COR-L47 (cell line): ENCODE data around the gene PRSS36.
"Not testable (repeated sequence)": the region's sequence is repeated elsewhere in the genome, so short reads cannot be mapped to it uniquely, and the experiment has no call there.

Experiments
- DNase-seq: peaks from one replicate; lab custom pipeline; 2025; lab: John Stamatoyannopoulos, UW

PRSS36 gene

DNA sequence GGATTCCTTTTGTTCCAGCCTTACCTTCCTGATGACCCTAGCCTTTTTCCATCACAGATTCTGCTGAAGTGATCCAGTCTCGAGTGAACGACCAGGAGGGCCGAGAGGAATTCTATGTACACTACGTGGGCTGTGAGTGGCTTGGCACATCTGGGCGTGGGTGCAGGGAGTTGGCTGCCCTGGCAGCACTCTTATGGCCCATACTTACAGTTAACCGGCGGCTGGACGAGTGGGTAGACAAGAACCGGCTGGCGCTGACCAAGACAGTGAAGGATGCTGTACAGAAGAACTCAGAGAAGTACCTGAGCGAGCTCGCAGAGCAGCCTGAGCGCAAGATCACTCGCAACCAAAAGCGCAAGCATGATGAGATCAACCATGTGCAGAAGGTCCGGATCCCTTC is 29.7 kb downstream of the PRSS36 start:
- no peak for DNase-seq

DNA sequence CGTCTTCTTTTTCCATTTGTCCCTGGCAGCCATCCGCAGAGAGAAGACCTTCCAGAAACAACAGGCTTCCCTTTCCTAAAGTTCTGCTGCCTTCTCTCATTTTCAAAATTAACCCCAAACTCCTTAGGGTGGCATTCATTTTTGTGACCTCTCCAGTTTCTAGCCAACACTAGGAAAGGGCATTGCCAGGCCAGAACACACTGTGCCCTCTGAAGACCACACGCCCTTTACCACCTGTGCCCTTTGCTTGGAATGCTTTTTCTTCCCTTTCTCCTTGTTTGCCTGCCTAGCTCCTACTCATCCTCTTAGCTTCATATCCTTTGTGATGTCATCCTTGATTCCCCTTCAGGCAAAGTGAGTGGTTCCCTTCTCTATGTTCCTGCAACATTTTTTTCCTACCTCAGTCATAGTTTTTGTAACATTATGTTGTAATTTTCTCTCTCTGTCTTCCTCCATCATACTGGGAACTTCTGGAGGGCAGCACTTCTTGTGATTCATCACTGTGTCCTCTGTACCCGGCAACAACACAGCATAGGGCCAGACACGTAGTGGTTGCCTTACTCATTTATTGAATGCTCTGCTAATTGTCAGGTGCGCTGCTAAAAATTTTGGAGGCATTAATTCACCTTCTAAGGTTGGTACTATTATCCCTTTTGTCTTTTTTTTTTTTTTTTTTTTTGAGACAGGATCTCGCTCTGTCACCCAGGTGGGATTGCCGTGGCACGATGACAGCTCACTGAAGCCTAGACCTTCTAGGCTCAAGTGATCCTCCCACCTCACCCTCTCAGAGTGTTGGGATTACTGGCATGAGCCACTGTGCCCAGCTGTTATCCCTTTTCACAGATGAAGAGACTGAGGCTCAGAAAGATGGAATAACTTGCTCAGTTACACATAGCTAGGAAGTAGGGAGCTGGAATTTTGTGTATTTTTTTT is 31.4 kb downstream of the PRSS36 start:
- no peak for DNase-seq

DNA sequence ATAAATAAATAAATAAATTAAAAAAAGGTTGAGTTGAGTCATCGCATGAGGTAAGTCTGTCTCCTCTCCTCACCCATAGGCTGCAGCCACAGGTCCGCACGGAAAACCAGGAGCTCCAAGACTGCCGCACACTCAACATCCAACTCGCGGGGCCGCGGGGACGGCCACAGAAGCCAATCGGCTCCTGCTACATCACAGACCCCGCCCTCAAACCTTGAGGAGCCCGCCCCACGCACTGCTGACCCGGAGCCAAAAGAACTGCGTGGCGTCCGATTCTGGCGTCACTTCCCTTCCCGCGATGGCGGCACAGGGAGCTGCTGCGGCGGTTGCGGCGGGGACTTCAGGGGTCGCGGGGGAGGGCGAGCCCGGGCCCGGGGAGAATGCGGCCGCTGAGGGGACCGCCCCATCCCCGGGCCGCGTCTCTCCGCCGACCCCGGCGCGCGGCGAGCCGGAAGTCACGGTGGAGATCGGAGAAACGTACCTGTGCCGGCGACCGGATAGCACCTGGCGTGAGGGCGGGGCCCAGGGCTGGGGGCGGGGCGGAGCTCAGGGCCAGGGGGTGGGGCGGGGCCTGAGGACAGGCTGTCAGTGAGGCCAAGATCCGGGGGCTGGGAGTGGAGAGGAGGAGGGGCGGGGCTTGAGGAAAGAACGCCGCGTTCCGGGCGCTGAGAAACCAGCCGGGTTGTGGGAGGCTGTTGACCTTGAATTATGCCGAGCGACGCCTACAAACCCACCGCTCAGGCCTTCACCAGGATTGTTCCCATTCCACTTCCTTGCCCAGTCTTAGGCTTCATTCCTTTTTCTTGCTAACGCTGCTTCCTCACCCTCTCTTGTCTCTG is 32.3 kb downstream of the PRSS36 start, which contains the start of gene KAT8:
Gene KAT8 (plus strand): TSS at position 281 of the 839 bp plus-strand sequence. CDS start 18 bp downstream, at position 299.
- peak; percentile 99 for DNase-seq

DNA sequence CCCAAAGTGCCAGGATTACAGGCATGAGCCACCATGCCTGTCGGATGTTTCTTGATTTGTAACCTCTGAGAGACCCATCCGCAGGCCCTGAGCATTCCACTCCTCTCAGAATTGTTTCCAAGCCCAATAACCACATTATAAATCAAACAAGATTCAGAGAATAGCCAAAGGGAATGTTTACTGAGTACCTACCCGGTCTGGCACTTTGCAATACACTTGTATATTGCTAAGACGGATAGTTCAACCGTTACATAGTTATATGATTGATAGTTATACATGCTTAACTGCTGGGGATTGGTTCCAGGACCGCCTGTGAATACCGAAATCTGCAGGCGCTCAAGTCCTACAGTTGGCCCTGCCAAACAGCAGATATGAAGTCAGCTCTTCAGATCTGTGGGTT is 35.4 kb downstream of the PRSS36 start:
- DNase-seq, result no peak

DNA sequence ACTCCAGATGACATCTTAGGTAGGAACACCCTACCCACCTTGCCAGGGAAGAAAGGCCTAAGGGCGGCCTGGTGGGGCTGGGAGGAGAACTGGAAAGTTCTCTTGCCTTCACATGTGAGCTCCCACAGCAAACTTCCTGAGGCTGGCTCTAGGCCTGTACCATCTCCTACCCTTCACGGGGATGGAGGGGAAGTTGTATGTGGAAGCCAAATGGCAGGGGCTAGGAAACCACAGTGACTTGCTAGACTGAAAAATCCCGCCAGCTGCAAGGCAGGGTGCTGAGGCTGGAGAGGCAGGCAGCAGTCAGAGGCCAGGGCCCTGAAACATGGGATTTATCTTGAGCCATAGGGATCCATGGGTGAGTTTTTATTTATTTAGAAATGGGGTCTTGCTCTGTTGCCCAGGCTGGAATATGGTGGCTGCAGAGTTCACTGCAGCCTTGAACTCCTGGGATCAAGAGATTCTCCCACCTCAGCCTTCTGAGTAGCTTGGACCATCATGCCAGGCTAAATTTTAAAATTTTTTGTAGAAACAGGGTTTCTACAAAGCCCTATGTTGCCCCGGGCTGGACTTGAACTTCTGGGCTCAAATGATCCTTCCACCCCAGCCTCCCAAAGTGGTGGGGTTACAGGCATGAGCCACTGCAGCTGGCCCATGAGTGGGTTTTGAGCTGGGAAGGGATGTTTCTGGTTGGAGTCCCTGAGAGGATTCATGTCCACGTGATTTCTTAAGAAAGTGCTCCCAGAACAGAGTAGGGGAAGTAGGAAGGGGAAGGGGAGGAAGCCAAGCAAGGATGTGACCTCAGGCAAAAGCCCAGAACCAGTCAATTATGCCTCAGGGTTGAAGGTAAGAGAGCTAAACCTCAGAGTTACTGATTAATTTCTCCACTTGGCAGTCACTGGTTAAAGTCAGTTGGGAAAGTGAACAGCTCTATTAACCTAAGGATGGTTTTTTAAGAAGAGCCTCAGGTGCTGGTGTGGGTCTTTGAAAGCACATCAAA is 36.4 kb downstream of the PRSS36 start:
- no peak for DNase-seq

DNA sequence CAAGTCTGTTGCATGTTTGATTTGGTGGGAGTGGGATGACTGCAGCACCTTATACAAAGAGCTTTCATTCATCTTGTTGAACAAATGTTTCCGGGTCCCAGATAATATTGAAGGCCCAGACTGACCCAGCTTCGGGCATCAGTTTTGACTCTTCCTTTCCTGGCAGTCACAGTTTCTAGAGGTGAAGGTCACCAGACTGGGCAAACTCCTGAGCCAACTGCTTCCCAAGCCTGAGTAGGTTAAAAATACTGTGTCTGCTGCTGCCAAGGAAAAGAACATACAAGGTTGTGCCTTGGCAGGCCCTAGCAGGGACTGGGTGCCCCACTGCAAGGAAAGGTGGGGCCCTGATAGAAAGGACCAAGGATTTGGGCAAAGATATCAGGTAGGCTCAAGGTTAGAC is 37.2 kb downstream of the PRSS36 start:
- no peak for DNase-seq

DNA sequence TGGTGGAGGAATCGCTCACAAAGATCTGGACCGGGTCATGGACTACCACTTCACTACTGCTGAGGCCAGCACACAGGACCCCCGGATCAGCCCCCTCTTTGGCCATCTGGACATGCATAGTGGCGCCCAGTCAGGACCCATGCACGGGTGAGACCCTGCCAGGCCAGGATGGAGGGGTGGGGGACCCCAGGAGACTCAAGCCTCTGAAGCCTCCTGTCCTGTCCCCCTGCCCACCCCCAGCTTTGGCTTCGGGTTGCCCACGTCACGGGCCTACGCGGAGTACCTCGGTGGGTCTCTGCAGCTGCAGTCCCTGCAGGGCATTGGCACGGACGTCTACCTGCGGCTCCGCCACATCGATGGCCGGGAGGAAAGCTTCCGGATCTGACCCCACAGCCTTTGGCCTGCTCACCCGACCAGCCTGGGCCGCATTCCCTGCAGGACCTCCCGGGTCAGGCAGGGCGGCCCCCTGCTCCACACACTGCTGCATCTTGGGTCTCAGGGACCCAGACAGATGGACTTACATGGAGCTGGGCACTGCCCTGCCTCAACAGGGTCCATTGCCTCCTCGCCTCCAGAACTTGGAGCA is 37.9 kb downstream of the PRSS36 start:
- DNase-seq, result no peak

DNA sequence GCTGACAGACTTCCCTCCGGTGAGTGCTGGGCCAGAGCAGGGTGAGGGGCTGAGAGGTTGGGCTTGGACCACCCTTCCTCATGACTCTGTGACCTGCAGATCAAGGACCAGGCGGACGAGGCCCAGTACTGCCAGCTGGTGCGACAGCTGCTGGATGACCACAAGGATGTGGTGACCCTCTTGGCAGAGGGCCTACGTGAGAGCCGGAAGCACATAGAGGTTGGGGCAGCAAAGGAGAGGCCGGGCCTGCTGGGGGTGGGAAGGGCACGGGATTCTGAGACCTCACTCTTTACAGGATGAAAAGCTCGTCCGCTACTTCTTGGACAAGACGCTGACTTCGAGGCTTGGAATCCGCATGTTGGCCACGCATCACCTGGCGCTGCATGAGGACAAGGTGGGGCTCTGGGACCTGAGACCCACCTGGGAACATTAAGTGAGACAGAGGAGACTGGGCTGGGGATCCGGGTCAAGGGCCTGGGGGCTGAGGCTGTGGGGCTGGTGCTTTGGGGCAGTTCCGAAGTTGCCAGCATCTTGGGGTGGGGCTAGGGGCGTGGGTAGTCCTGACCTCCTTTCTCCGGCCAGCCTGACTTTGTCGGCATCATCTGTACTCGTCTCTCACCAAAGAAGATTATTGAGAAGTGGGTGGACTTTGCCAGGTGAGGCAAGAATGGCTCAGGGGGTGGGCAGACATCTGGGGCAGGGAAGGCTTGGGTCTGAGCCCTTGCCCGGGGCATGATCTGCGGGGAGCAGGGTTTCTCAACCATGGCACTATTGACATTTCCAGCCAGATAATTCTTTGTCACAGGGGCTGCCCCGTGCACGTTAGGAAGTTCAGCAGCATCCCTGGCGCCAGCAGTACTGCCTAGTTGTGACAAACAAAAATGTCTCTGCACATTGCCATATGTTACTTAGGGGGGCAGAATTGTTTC is 39.5 kb downstream of the PRSS36 start:
- DNase-seq, result no peak

DNA sequence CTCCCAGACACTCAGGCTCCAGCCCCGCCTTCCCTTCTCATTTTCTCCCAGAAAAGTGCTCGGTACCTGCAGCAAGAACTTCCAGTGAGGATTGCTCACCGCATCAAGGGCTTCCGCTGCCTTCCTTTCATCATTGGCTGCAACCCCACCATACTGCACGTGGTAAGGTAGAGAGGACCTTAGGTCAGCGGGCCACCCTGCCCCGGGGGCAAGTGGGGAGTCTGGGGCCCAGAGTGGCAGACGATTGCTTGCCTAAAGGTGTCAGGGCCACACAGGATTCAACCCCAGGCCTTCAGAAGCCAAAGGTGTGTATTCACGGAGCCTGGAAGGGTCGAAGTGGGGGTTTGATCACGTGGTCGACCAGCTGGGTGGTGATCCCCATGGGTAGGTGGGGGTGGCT is 40.2 kb downstream of the PRSS36 start:
- no peak for DNase-seq

DNA sequence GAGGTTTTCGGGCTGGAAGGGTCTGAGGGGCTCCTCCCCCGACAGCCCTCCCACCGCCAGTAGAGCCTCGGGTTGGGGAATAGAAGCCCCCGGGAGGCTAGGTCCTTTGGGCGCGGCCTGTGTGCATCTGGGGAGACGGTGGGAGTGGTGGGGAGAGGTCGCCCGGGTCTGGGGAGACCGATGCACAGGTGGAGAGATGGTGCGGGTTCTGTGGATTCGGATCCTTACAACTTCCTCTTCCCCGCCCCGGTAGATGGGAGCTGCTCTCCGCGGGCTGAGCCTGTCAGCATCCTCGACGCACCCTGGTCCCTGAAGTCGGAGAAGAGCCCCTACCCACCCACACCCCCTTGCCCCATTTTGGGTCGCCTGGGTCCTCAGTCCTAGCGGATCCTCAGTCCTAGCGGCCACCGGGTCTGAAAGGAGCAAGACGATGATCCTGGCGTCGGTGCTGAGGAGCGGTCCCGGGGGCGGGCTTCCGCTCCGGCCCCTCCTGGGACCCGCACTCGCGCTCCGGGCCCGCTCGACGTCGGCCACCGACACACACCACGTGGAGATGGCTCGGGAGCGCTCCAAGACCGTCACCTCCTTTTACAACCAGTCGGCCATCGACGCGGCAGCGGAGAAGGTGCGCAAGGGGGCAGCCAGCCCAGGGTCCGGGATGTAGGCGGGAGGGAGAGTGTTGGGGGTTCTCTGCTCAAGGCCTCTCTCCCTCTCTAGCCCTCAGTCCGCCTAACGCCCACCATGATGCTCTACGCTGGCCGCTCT is 40.9 kb downstream of the PRSS36 start:
- no peak for DNase-seq

DNA sequence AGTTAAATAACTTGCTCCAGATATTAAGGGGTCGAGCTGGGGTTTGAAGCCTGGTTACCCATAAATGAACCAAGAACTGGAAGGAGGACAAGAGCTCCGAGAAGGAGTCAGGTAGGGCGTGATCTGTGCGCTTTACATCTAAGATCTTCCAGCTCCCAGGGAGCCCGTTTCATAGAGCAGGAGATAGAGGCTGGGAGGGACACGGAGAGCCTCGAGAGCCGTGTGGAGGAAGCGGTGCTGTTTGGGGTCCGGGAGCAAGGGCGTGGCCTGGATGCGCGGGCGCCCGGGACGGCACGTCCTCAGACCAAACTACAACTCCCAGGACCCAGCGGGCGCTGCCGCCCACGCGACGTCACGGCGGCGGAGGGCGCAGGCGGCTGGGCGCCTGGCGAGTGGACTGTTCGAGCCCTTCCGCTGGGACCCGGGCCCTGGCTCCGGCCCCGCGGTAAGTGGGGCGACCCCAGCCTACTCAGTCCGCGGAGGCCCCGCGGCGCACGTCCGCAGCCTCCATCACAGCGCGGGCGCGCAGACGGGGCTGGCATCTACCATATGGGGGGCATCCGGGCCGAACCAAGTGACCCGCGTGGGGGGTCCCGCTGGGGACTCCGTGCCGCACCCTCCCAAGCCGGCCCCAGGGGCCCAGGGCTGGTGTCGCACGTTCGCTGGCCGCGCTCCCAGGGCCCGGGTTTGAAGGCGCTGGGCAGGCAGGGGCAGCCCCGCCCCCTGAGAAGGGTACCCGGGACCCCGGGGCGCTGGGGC is 41.7 kb downstream of the PRSS36 start, which contains the start of gene BCKDK:
Gene BCKDK (plus strand): TSS at position 352 of the 759 bp plus-strand sequence. CDS start 838 bp downstream, outside the sequence.
- DNase-seq, result peak; percentile 36

DNA sequence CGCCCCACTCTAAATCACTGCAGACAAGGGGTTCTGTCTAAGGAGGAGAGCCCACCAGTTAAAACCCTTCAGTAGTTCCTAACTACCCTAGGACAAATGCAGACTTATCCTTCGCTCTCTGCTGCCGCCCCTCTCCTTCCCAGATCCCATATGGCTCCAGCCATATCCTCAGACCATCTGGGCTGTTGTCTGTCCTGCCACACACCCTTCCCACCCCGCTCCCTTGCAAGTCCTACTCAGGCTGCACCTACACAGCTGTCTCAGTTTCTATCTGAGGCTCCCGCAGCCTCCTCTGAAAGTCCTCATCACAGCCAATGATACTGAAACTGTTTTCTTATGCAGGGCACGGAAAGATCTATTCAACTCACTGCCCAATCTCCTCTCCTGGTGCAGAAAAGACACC is 42.4 kb downstream of the PRSS36 start:
- no peak for DNase-seq

DNA sequence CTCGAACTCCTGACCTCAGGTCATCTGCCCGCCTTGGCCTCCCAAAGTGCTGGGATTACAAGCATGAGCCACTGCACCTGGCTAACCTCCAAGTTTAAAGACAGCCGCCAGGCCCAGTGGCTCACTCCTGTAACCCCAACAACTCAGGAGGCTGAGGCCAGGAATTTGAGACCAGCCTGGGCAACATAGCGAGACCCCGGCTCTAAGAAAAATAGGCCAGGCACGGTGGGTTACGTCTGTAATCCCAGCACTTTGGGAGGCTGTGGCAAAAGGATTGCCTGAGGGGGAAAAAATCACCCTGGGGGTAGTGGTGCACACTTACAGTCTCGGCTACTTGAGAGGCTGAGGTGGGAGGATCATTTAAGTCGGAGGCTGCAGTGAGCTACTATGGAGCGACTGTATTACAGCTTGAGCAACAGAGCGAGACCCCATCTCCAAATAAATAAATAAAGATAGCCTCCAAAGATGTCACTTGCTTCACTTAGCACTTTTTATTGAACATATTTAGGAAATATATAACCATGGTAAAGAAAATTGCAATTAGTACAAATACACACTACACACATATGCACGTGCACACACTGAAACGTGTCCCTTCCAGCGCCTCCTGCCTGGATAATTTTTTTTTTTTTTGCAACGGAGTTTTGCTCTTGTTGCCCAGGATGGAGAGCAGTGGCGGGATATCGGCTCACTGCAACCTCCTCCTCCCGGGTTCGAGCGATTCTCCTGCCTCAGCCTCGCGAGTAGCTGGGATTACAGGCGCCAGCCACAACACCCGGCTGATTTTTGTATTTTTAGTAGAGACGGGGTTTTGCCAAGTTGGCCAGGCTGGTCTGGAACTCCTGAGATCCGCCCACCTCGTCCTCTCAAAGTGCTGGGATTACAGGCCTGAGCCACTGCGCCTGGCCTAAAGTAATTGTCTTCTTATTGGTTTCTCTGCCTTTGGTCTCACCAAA is 43.1 kb downstream of the PRSS36 start:
- no peak for DNase-seq

DNA sequence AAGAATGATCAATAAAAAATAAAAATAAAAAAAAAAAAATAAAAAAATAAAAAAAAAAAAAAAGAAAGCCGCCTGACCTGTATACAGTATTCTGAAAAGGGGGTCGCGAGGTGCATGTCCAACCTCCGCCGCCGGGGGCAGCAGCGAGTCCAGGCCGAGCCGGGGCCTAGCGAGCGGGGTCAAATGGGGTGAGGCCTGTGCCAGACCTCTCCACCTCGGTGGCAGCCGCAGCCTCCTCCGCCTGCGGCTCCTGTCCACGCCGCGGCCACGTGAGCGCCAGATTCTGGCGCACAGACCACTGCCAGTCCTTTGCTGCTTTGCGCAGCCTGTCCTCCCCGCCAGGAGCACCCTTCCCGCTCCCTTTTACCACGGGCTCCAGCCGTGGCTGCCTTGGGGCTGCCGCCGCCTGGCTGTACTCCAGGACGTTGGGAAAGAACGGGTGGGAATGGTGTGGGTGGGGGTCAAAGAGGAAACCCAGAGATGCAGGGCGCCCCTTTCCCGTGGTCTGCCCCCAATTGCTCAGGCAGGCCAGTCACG is 44.1 kb downstream of the PRSS36 start:
- no peak for DNase-seq

DNA sequence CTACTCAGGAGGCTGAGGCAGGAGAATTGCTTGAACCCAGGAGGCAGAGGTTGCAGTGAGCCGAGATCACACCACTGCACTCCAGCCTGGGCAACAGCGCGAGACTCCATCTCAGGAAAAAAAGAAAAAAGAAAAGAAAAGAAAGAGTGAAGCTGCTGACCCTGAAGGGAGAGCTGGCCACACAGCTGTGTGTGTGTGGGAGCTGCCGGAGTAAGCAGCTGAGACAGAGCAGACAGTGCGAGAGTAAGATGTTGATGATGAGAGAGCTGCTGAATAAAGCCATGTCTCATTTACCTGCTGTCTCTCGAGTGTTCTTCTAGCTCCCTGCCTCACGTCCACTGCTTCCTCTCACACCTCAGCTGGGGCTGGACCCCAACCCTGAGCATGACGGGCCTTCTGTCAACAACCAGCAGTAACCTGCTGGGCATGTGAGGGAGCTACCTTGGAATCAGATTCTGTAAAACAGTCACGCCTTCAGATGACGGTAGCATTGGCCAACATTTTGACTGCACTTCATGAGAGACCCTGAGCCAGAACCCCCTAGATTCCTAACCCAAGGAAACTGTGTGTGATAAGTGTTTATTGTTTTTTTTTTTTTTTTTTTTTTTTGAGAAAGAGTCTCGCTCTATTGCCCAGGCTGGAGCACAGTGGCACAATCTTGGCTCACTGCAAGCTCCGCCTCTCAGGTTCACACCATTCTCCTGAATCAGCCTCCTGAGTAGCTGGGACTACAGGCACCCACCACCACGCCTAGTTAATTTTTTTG is 48.8 kb downstream of the PRSS36 start:
- not testable (repeated sequence) for DNase-seq
